ENCODE results near the gene TTLL11. TPM values are rescaled to one million over a fixed set of nuclear protein-coding genes. Genes with fewer than 3 reads are reported as not detected.

Gene TTLL11
- total RNA-seq, 1 experiment from 2014 or later: 1.5 TPM

- Histone ChIP-seq H2BK120ac (ENCODE audit: low read depth, low read length, poor library complexity, severe bottlenecking) (no peak overlapping the region), H3K23ac (ENCODE audit: insufficient read length, low read depth, low read length) (no peak overlapping the region), H2BK5ac (ENCODE audit: insufficient read length, low read length) (no peak overlapping the region), H2BK20ac (ENCODE audit: low read depth, low read length, poor library complexity, severe bottlenecking) (no peak overlapping the region), H4K5ac (ENCODE audit: insufficient read length, low read depth, low read length) (no peak overlapping the region), H3K27ac (ENCODE audit: insufficient read length, low read depth, low read length) (no peak overlapping the region), H3K9ac (ENCODE audit: extremely low read depth, insufficient read length, low read length) (no peak overlapping the region), H3K9me3 (ENCODE audit: control insufficient read depth, low read depth, low read length) (no peaks in the 10 kb centered on the region), H3K79me1 (ENCODE audit: insufficient read depth, low read depth, low read length, poor library complexity, severe bottlenecking) (no peaks in the 10 kb centered on the region), H2AK5ac (ENCODE audit: insufficient read length, low read length) (no peak overlapping the region), H3K4ac (ENCODE audit: low read depth, low read length) (no peak overlapping the region), H4K8ac (replicated peaks; ENCODE audit: insufficient read length, low read depth, low read length) (no peak overlapping the region), H3K18ac (ENCODE audit: insufficient read length, low read depth, low read length) (no peak overlapping the region), H4K91ac (ENCODE audit: insufficient read length, low read depth, low read length) (no peak overlapping the region), H2BK15ac (ENCODE audit: low read depth, low read length) (no peak overlapping the region), H3K4me2 (ENCODE audit: insufficient read depth, insufficient read length, low read length) (no peak overlapping the region), H3T11ph (ENCODE audit: low read length) (no peak overlapping the region), H3K14ac (ENCODE audit: insufficient read depth, low read length) (no peak overlapping the region), H2BK12ac (ENCODE audit: insufficient read length, low read depth, low read length) (no peak overlapping the region), H4K20me1 (ENCODE audit: control insufficient read depth, insufficient read depth, insufficient read length) (no peaks in the 10 kb centered on the region), H3K4me1 (ENCODE audit: insufficient read depth, low read length) (peaks cover 4% of the 10 kb centered on the region; the same call in 1 of the 2 replicates), H3K56ac (ENCODE audit: insufficient read length, low read depth, low read length) (no peak overlapping the region), H3K79me2 (ENCODE audit: insufficient read depth, low read length) (no peaks in the 10 kb centered on the region), H2AFZ (ENCODE audit: low read length) (no peak overlapping the region), H3K23me2 (ENCODE audit: insufficient read length, low read depth, low read length, poor library complexity, severe bottlenecking) (no peaks in the 10 kb centered on the region), H3K27me3 (ENCODE audit: insufficient read depth, low read length) (no peaks in the 10 kb centered on the region)
- no CpG with 5 or more reads among the region's 3 CpGs for WGBS (ENCODE audit: extremely low coverage, insufficient read length, low lambda C conversion rate)
- Mint-ChIP-seq H3K4me3 (no peak overlapping the region), H3K27me3 (ENCODE audit: low read depth) (peaks cover 5% of the 10 kb centered on the region; the same call in 1 of the 2 replicates), H3K27ac (no peak overlapping the region), H3K9me3 (peaks cover 0 to 2% of the 10 kb centered on the region in 2 experiments; a peak in 1 of 5 replicates), H3K36me3 (ENCODE audit: insufficient read depth in 1 of 3, low read depth in 3 of 3) (no peaks in the 10 kb centered on the region), H3K4me1 (peaks cover 15 to 17% of the 10 kb centered on the region in 2 experiments)
- TF ChIP-seq CTCF (conservative IDR thresholded peaks at IDR 0.05): no peak
- no peak for DNase-seq
Measured at GRCh38 chr9:121893786-121894185, 199.3 kb downstream of the TTLL11 start.

Data from H9 (cell line).